WTC11 (cell line): ENCODE results near the gene HNRNPC. TPM values are rescaled to one million over a fixed set of nuclear protein-coding genes. Genes with fewer than 3 reads are reported as not detected.

Source experiments
- ATAC-seq: fragments of 200-7000 bp; cut with Tn5 transposase; 2 replicates; pipeline ENCODE4 v1.10.0; 2021; ENCODE audit warnings: mild to moderate bottlenecking, moderate library complexity
- CTCF ChIA-PET: fragments of 300-600 bp; sonication (Branson Sonifier 250); formaldehyde crosslinking; loops from one replicate; lab custom pipeline; 2021; ENCODE audit warnings: antibody characterized with exemption; lab: Charles Lee
- POLR2A ChIA-PET: fragments of 350-600 bp; sonication (Branson Sonifier 250); formaldehyde crosslinking; loops from one replicate; lab custom pipeline; 2021; ENCODE audit warnings: antibody characterized with exemption; lab: Charles Lee
- DNase-seq: peaks from one replicate; pipeline ENCODE4 v3.0.0; 2021; ENCODE audit warnings: low spot score
- H3K27ac Mint-ChIP-seq: 2 replicates; pipeline ENCODE4 v1.8.0; 2021; ENCODE audit warnings: mixed read lengths
- H3K27me3 Mint-ChIP-seq: 2 replicates; pipeline ENCODE4 v1.8.0; 2021; ENCODE audit warnings: low read depth, mild to moderate bottlenecking, moderate library complexity, mixed read lengths
- H3K36me3 Mint-ChIP-seq: 2 replicates; pipeline ENCODE4 v1.8.0; 2021; ENCODE audit warnings: mixed read lengths
- H3K4me1 Mint-ChIP-seq: 2 replicates; pipeline ENCODE4 v1.8.0; 2022; ENCODE audit warnings: mixed read lengths
- H3K4me3 Mint-ChIP-seq: 2 replicates; pipeline ENCODE4 v1.8.0; 2021; ENCODE audit warnings: mild to moderate bottlenecking, moderate library complexity, mixed read lengths
- H3K9me3 Mint-ChIP-seq: 2 replicates; pipeline ENCODE4 v1.8.0; 2021; ENCODE audit warnings: mixed read lengths
- CBFB ChIP-seq: sonication (generic); formaldehyde crosslinking; IDR thresholded peaks from 2 replicates; pipeline ENCODE4 v1.8.1; 2022; ENCODE audit warnings: mild to moderate bottlenecking, low read depth, missing genetic modification reagents
- CREM ChIP-seq: sonication (generic); formaldehyde crosslinking; IDR thresholded peaks from 2 replicates; pipeline ENCODE4 v1.8.1; 2022; ENCODE audit warnings: mild to moderate bottlenecking, missing genetic modification reagents, moderate library complexity
- ESRRA ChIP-seq: sonication (generic); formaldehyde crosslinking; IDR thresholded peaks from 2 replicates; pipeline ENCODE4 v1.8.1; 2022; ENCODE audit warnings: mild to moderate bottlenecking, missing genetic modification reagents, borderline replicate concordance
- RORB ChIP-seq: fragments of 250-450 bp; sonication (Bioruptor Pico); IDR thresholded peaks from 2 replicates; pipeline ENCODE4 v1.9.0; 2021; ENCODE audit warnings: mild to moderate bottlenecking
- SP1 ChIP-seq: sonication (generic); formaldehyde crosslinking; conservative IDR thresholded peaks from 2 replicates; pipeline ENCODE4 v1.8.1; 2022; ENCODE audit warnings: missing genetic modification reagents
- ZBTB21 ChIP-seq: sonication (generic); formaldehyde crosslinking; IDR thresholded peaks from 2 replicates; pipeline ENCODE4 v1.8.1; 2023; ENCODE audit warnings: mild to moderate bottlenecking, missing genetic modification reagents, borderline replicate concordance
- ZNF263 ChIP-seq: sonication (generic); formaldehyde crosslinking; IDR thresholded peaks from 2 replicates; pipeline ENCODE4 v1.8.1; 2022; ENCODE audit warnings: low read depth, mild to moderate bottlenecking, moderate library complexity, missing genetic modification reagents
- ZNF317 ChIP-seq: sonication (generic); formaldehyde crosslinking; IDR thresholded peaks from 2 replicates; pipeline ENCODE4 v1.8.1; 2023; ENCODE audit warnings: low read depth, mild to moderate bottlenecking, moderate library complexity, missing genetic modification reagents, borderline replicate concordance
- ZNF423 ChIP-seq: fragments of 250-450 bp; sonication (Bioruptor Pico); IDR thresholded peaks from 2 replicates; pipeline ENCODE4 v2.1.2; 2022; ENCODE audit warnings: mild to moderate bottlenecking, moderate library complexity
- ZNF671 ChIP-seq: fragments of 250-450 bp; sonication (Bioruptor Pico); IDR thresholded peaks from 2 replicates; pipeline ENCODE4 v1.8.0; 2021; ENCODE audit warnings: mild to moderate bottlenecking
- total RNA-seq: library from RNA; stranded (reverse); gene quantifications from 3 replicates; pipeline ENCODE4 v1.2.3, GENCODE V29; 2021
- TF ChIP-seq, protein P1 (sequence below): sonication (generic); formaldehyde crosslinking; conservative IDR thresholded peaks from 2 replicates; pipeline ENCODE4 v1.8.1; 2023; ENCODE audit warnings: mild to moderate bottlenecking, low read depth, missing genetic modification reagents, moderate library complexity
- TF ChIP-seq, protein P2 (sequence below): sonication (generic); formaldehyde crosslinking; IDR thresholded peaks from 2 replicates; pipeline ENCODE4 v1.8.1; 2022; ENCODE audit warnings: missing genetic modification reagents, borderline replicate concordance
- TF ChIP-seq, protein P3 (sequence below): fragments of 200-600 bp; IDR thresholded peaks from 2 replicates; pipeline ENCODE4 v1.8.0; 2022; ENCODE audit warnings: antibody characterized with exemption
- TF ChIP-seq, protein P4 (sequence below): sonication (generic); formaldehyde crosslinking; IDR thresholded peaks from 2 replicates; pipeline ENCODE4 v1.8.1; 2023; ENCODE audit warnings: mild to moderate bottlenecking, missing genetic modification reagents
- TF ChIP-seq, protein P5 (sequence below): sonication (generic); formaldehyde crosslinking; IDR thresholded peaks from 2 replicates; pipeline ENCODE4 v1.8.1; 2022; ENCODE audit warnings: mild to moderate bottlenecking, missing genetic modification reagents, moderate library complexity, borderline replicate concordance
- TF ChIP-seq, protein P6 (sequence below): sonication (generic); formaldehyde crosslinking; conservative IDR thresholded peaks from 2 replicates; pipeline ENCODE4 v1.8.1; 2022; ENCODE audit warnings: mild to moderate bottlenecking, missing genetic modification reagents
- TF ChIP-seq, protein P7 (sequence below): fragments of 250-450 bp; sonication (Bioruptor Pico); IDR thresholded peaks from 2 replicates; pipeline ENCODE4 v1.9.0; 2021; ENCODE audit warnings: moderate library complexity, mild to moderate bottlenecking, inconsistent platforms, borderline replicate concordance

The HNRNPC gene
- total RNA-seq, 1 experiment from 2014 or later: 982 TPM

DNA sequence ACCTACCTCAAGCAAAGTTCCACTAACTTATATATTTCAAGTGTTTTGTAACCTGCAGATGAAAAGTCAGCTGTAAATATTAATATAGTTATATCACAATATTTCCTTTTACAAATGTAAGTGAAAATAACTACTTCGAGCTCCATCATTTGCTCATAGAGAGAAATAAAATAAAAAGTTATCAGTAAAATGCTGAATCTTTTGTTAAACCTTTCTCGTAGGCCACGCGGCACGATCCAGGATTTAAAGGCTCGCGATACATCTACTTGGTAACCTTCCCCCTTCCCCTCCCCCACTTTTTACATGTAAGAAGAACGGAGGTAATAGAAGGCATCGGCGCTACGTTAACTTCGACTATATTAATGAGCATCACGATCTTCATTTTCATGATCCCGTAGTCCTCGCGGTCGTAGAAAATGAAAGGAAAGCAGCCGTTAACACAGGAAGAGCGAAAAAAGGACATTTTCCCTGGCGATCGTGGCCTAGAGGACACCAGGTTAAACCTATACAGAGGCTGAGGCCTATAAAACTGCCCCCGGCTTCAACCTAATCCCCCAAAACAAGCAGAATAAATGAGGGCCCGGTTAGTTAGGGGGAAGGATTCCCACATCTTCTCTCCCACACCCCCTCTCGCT is 508 bp downstream of the HNRNPC start (continued):
- TF ChIP-seq, protein P1, sequence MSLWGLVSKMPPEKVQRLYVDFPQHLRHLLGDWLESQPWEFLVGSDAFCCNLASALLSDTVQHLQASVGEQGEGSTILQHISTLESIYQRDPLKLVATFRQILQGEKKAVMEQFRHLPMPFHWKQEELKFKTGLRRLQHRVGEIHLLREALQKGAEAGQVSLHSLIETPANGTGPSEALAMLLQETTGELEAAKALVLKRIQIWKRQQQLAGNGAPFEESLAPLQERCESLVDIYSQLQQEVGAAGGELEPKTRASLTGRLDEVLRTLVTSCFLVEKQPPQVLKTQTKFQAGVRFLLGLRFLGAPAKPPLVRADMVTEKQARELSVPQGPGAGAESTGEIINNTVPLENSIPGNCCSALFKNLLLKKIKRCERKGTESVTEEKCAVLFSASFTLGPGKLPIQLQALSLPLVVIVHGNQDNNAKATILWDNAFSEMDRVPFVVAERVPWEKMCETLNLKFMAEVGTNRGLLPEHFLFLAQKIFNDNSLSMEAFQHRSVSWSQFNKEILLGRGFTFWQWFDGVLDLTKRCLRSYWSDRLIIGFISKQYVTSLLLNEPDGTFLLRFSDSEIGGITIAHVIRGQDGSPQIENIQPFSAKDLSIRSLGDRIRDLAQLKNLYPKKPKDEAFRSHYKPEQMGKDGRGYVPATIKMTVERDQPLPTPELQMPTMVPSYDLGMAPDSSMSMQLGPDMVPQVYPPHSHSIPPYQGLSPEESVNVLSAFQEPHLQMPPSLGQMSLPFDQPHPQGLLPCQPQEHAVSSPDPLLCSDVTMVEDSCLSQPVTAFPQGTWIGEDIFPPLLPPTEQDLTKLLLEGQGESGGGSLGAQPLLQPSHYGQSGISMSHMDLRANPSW (CRISPR knock-in tag): no peak
- TF ChIP-seq ESRRA (CRISPR knock-in tag) (0 out of 2 replicates have a peak, but pooled peaks have one; percentile 44), CREM (CRISPR knock-in tag) (0 out of 2 replicates have a peak, but pooled peaks have one; percentile 7), RORB (no peak)

DNA sequence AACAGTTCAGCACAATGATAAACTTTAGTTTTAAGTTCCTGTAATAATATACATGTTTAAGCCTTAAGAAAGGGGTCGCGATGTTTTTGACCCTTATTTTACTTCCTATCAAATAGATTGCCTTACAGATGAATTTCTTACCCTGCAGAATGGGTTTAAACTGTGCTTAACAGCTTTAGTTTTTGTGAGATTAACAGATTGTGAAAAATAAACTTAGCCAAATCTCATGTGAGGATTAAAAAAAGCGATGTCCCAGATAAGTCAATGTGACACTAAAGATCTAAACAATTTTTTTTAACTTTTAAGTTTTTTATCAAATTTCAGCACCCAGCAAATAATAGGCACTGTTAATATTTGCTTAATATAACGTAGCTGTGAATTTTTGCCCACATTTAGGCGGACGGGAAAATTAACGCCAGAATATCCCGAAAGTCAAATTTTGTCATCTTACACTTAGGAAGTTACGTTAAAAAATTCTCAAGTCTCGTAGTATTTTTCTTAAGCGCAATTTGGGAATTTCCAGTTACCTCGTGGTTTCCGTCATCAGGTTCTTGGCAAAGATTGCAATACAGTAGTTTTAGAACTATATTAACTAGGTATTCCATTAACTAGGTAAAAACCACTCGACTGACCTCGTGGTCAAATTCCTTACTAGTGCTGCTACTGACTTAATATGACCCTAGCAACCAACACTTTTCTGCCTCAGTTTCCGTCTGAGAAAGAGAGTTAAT is 1.2 kb downstream of the HNRNPC start:
- POLR2A ChIA-PET: interaction anchor here (0.7 kb wide), 1 partner anchor 59 kb away, joined by 3 read pairs; no protein-coding TSS in a partner anchor
- Mint-ChIP-seq H3K36me3 (peaks cover 62% of the 10 kb centered on the region), H3K27me3 (no peaks in the 10 kb centered on the region; the same call in 1 of the 2 replicates), H3K4me1 (peaks cover 44% of the 10 kb centered on the region), H3K27ac (peak overlapping the region; percentile 94), H3K9me3 (no peaks in the 10 kb centered on the region)
- DNase-seq: no peak
- TF ChIP-seq, protein P2, sequence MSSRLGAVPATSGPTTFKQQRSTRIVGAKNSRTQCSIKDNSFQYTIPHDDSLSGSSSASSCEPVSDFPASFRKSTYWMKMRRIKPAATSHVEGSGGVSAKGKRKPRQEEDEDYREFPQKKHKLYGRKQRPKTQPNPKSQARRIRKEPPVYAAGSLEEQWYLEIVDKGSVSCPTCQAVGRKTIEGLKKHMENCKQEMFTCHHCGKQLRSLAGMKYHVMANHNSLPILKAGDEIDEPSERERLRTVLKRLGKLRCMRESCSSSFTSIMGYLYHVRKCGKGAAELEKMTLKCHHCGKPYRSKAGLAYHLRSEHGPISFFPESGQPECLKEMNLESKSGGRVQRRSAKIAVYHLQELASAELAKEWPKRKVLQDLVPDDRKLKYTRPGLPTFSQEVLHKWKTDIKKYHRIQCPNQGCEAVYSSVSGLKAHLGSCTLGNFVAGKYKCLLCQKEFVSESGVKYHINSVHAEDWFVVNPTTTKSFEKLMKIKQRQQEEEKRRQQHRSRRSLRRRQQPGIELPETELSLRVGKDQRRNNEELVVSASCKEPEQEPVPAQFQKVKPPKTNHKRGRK (CRISPR knock-in tag): no peak
- TF ChIP-seq ZBTB21 (CRISPR knock-in tag) (no peak), ZNF263 (no peak)
- TF ChIP-seq, all 79 proteins: peak for 0
- H3K4me3 Mint-ChIP-seq: peak overlapping the region; percentile 100
- CTCF ChIA-PET: no interaction called here
- ATAC-seq: no peak

DNA sequence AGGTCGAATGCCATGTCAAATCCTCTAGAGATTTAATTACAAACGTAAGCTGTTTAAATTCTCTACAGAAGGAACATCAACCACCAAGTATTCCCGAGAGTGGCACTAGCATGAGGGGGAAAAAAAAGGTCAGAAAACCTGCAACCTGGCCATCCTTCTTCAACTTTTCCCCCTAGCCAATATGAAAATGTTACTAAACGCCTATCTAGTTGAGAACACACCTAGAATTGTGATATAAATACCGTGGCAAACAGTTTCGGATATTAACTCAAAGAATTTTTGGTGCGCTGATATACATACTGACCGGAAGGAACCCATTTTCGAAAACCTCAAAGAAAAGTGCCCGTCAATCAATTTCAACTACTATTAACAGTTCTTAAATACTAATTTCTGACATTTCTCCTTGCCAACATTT is 1.8 kb downstream of the HNRNPC start:
- Mint-ChIP-seq H3K36me3 (peaks cover 69% of the 10 kb centered on the region), H3K27me3 (no peaks in the 10 kb centered on the region; the same call in 1 of the 2 replicates), H3K4me1 (peaks cover 49% of the 10 kb centered on the region), H3K4me3 (peak overlapping the region; percentile 100), H3K27ac (peak overlapping the region; percentile 94), H3K9me3 (no peaks in the 10 kb centered on the region)
- no peak for DNase-seq
- CTCF ChIA-PET: no interaction called here
- POLR2A ChIA-PET: interaction anchor here (0.6 kb wide), 1 partner anchor 10 kb away, joined by 4 read pairs; no protein-coding TSS in a partner anchor
- no peak for ATAC-seq
- no peak for TF ChIP-seq ZNF423 (CRISPR knock-in tag)
- no peak for TF ChIP-seq ZNF671 (CRISPR knock-in tag)
- TF ChIP-seq, protein P3, sequence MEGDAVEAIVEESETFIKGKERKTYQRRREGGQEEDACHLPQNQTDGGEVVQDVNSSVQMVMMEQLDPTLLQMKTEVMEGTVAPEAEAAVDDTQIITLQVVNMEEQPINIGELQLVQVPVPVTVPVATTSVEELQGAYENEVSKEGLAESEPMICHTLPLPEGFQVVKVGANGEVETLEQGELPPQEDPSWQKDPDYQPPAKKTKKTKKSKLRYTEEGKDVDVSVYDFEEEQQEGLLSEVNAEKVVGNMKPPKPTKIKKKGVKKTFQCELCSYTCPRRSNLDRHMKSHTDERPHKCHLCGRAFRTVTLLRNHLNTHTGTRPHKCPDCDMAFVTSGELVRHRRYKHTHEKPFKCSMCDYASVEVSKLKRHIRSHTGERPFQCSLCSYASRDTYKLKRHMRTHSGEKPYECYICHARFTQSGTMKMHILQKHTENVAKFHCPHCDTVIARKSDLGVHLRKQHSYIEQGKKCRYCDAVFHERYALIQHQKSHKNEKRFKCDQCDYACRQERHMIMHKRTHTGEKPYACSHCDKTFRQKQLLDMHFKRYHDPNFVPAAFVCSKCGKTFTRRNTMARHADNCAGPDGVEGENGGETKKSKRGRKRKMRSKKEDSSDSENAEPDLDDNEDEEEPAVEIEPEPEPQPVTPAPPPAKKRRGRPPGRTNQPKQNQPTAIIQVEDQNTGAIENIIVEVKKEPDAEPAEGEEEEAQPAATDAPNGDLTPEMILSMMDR: no peak
- no peak for TF ChIP-seq CBFB (CRISPR knock-in tag)
- TF ChIP-seq, protein P2 (CRISPR knock-in tag): no peak
- TF ChIP-seq, protein P4, sequence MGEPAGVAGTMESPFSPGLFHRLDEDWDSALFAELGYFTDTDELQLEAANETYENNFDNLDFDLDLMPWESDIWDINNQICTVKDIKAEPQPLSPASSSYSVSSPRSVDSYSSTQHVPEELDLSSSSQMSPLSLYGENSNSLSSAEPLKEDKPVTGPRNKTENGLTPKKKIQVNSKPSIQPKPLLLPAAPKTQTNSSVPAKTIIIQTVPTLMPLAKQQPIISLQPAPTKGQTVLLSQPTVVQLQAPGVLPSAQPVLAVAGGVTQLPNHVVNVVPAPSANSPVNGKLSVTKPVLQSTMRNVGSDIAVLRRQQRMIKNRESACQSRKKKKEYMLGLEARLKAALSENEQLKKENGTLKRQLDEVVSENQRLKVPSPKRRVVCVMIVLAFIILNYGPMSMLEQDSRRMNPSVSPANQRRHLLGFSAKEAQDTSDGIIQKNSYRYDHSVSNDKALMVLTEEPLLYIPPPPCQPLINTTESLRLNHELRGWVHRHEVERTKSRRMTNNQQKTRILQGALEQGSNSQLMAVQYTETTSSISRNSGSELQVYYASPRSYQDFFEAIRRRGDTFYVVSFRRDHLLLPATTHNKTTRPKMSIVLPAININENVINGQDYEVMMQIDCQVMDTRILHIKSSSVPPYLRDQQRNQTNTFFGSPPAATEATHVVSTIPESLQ (CRISPR knock-in tag): no peak
- no peak for TF ChIP-seq SP1 (CRISPR knock-in tag)
- TF ChIP-seq, protein P5, sequence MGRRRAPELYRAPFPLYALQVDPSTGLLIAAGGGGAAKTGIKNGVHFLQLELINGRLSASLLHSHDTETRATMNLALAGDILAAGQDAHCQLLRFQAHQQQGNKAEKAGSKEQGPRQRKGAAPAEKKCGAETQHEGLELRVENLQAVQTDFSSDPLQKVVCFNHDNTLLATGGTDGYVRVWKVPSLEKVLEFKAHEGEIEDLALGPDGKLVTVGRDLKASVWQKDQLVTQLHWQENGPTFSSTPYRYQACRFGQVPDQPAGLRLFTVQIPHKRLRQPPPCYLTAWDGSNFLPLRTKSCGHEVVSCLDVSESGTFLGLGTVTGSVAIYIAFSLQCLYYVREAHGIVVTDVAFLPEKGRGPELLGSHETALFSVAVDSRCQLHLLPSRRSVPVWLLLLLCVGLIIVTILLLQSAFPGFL (CRISPR knock-in tag): no peak
- TF ChIP-seq, protein P6, sequence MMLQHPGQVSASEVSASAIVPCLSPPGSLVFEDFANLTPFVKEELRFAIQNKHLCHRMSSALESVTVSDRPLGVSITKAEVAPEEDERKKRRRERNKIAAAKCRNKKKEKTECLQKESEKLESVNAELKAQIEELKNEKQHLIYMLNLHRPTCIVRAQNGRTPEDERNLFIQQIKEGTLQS (CRISPR knock-in tag): no peak
- TF ChIP-seq, protein P7, sequence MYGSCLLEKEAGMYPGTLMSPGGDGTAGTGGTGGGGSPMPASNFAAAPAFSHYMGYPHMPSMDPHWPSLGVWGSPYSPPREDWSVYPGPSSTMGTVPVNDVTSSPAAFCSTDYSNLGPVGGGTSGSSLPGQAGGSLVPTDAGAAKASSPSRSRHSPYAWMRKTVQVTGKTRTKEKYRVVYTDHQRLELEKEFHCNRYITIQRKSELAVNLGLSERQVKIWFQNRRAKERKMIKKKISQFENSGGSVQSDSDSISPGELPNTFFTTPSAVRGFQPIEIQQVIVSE: no peak
- TF ChIP-seq ZNF317: no peak
